RWPE2 (cell line): ENCODE data around the gene DHX30.

Source experiments
- ATAC-seq: fragments of 200-7000 bp; cut with Tn5 transposase; 3 replicates; pipeline ENCODE4 v1.9.1; 2021; ENCODE audit warnings: low read depth
- DNase-seq: peaks from one replicate; pipeline ENCODE4 v3.0.0-alpha.2; 2020; ENCODE audit warnings: low spot score
- H3K27ac ChIP-seq: fragments of 450-650 bp; 2 replicates; pipeline ENCODE4 v1.5.1; 2017; ENCODE audit warnings: mild to moderate bottlenecking; ENCODE audit not compliant: poor library complexity, severe bottlenecking
- H3K27me3 ChIP-seq: fragments of 250-450 bp; sonication (Bioruptor Pico); 2 replicates; pipeline ENCODE4 v1.5.1; 2021; ENCODE audit warnings: mild to moderate bottlenecking, moderate library complexity; ENCODE audit not compliant: insufficient read depth, poor library complexity, severe bottlenecking
- H3K36me3 ChIP-seq: fragments of 250-450 bp; sonication (Bioruptor Pico); 2 replicates; pipeline ENCODE4 v1.5.1; 2020; ENCODE audit warnings: low read depth, mild to moderate bottlenecking, moderate library complexity
- H3K4me1 ChIP-seq: fragments of 250-450 bp; sonication (Bioruptor Pico); 2 replicates; pipeline ENCODE4 v1.5.1; 2021; ENCODE audit warnings: mild to moderate bottlenecking, moderate library complexity; ENCODE audit not compliant: insufficient read depth, poor library complexity, severe bottlenecking
- H3K4me3 ChIP-seq: fragments of 250-450 bp; sonication (Bioruptor Pico); 2 replicates; pipeline ENCODE4 v1.5.1; 2021; ENCODE audit warnings: mild to moderate bottlenecking, moderate library complexity; ENCODE audit not compliant: severe bottlenecking
- H3K9me3 ChIP-seq: fragments of 250-450 bp; sonication (Bioruptor Pico); 2 replicates; pipeline ENCODE4 v1.5.1; 2021; ENCODE audit warnings: mild to moderate bottlenecking, moderate library complexity; ENCODE audit not compliant: severe bottlenecking
- TF ChIP-seq, protein P1 (sequence below): fragments of 450-650 bp; IDR thresholded peaks from one replicate; pipeline ENCODE4 v1.5.1; 2017; ENCODE audit warnings: mild to moderate bottlenecking, moderate library complexity; ENCODE audit not compliant: poor library complexity, severe bottlenecking

The DHX30 gene

DNA sequence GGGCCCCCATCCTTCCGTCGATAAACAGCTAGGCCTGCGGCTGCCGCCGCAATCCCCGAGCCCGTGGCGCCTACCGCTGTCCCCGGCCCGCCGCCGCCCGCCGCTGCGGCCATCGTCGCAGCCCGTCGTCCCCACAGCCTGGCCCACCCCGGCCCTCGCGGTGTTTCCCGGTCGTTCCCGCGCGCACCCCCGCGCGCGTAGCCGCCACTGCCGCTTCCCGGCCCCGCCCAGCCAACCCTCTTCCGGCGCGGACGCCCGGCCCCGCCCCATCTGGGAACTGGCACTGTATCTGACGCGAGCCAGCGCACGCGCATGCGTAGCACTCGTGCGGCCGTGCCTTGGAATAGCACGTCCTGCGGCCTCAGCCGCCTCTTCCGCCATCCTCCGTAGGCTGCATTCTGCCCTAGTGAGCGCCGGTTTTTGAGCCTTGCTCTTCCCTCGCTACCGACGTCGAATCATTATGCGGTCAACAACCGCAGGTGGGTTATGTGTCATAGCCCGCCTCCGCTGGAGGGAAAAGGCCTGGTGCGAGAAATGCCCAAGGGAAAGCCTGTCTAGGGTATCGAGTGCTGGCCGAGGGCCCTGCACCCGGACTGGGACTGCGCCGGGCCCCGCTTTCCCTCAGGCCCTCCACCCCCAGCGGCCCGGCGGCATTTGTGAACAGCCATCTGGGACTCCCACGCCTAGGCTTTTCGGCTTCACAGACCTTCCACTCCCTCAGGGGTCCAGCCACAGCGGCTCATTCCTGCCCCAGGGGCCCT is 21.1 kb upstream of the DHX30 start, which contains the start of gene SMARCC1:
Gene SMARCC1, minus strand, starts transcription at position 209 of the 761 bp plus-strand sequence. Its CDS starts 96 bp downstream, at position 113.
- ATAC-seq = peak; percentile 89
- H3K27me3 ChIP-seq = no peaks in the 10 kb centered on the region
- peak within 1 kb of the TSS; percentile 74 for H3K27ac ChIP-seq
- TF ChIP-seq, protein P1, sequence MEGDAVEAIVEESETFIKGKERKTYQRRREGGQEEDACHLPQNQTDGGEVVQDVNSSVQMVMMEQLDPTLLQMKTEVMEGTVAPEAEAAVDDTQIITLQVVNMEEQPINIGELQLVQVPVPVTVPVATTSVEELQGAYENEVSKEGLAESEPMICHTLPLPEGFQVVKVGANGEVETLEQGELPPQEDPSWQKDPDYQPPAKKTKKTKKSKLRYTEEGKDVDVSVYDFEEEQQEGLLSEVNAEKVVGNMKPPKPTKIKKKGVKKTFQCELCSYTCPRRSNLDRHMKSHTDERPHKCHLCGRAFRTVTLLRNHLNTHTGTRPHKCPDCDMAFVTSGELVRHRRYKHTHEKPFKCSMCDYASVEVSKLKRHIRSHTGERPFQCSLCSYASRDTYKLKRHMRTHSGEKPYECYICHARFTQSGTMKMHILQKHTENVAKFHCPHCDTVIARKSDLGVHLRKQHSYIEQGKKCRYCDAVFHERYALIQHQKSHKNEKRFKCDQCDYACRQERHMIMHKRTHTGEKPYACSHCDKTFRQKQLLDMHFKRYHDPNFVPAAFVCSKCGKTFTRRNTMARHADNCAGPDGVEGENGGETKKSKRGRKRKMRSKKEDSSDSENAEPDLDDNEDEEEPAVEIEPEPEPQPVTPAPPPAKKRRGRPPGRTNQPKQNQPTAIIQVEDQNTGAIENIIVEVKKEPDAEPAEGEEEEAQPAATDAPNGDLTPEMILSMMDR = no peak
- no peaks in the 10 kb centered on the region for H3K9me3 ChIP-seq
- H3K36me3 ChIP-seq = peaks cover 20% of the 10 kb centered on the region; the same call in 1 of the 2 replicates
- peak within 1 kb of the TSS; percentile 74 for H3K4me3 ChIP-seq
- peaks cover 9% of the 10 kb centered on the region for H3K4me1 ChIP-seq
- DNase-seq = peak; percentile 96

DNA sequence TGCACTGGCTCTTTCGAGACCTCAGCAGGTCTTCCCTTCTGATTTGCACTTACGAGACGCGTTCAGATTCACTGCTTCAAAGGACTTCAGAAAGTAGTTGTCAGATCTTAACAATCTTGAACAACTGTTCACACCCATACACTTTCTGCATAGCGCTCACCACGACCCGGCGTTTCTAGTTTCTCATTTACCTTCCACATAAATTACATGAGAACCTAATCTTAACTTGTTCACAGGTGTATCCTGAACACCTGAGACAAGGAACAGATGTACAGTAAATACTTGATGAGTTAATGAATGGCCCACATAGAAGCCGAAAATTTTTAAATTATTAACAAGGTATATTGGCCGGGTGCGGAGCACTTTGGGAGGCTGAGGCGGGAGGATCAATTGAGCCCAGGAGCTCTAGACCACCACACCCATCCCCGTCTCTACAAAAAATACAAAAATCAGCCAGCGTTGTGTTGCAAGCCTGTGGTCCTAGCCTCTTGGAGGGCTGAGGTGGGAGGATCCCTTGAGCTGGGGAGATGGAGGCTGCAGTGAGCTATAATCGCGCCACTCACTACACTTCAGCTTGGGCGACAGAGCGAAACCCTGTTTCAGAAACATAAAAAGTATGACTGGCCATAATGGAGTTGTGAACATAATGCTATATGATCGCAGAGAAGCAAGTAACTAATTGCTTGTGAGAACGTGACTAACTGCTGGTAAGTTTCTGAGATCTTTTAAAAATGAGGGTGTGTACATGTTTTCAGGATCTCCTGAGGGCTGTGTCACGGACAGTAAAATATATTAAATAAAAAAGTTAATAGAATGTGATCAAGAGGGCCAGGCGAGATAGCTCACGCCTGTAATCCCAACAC is 20.3 kb upstream of the DHX30 start:
- ATAC-seq = no peak
- no peaks in the 10 kb centered on the region for H3K27me3 ChIP-seq
- H3K4me3 ChIP-seq = peak overlapping the region; percentile 74
- H3K27ac ChIP-seq = peak overlapping the region; percentile 74
- H3K36me3 ChIP-seq = peaks cover 16% of the 10 kb centered on the region; the same call in 1 of the 2 replicates
- DNase-seq = no peak
- H3K9me3 ChIP-seq = no peaks in the 10 kb centered on the region
- TF ChIP-seq, protein P1 = no peak
- H3K4me1 ChIP-seq = peaks cover 9% of the 10 kb centered on the region

DNA sequence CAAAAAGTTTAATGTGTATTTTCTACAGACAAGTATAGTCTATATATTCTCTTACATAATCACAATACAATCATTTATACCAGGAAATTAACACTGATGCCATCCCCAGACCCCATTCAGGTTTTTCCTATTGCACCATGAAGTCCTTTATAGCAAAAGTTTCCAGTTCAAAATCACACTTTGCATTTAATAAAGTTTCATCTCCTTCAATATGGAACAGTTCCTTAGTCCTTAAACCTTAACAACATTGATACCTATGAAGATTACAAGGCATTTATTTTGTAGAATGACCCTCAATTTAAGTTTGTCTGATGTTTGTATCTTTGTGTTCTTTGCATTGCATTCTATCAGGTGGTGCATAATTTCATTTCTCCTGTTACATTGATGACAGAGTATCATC is 19.3 kb upstream of the DHX30 start:
- Histone ChIP-seq H3K36me3 (peaks cover 11% of the 10 kb centered on the region; the same call in 1 of the 2 replicates), H3K4me1 (peaks cover 9% of the 10 kb centered on the region), H3K9me3 (no peaks in the 10 kb centered on the region), H3K27ac (no peak overlapping the region), H3K4me3 (no peak overlapping the region), H3K27me3 (no peaks in the 10 kb centered on the region)
- TF ChIP-seq, protein P1 = no peak
- DNase-seq (no peak), ATAC-seq (no peak)

DNA sequence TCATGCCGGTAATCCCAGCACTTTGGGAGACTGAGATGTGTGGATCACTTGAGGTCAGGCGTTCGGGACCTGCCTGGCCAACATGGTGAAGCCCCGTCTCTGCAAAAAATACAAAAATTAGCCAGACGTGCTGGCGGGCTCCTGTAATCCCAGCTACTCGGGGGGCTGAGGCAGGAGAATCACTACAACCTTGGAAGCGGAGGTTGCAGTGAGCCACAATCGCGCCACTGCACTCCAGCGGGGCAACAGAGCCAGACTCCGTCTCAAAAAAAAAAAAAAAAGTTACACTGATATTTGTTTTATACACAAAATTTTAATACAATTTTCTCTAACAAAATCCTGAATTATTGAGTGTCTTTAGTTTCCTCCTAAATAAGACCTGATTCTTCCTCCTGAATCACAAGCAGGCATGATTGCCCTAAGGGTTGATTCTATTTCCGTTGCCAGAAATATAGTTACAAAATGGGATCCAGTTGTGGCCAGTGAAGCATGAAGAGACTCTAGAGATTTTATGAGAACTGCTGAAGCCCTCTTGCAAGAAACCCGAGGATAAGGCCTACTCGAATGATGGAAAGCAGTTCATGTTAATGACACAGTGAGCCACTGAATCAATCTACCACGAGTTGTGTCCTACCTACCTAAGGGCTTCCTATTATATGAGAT is 11.6 kb upstream of the DHX30 start:
- no peak for DNase-seq
- H3K27ac ChIP-seq = no peak overlapping the region
- no peaks in the 10 kb centered on the region for H3K4me1 ChIP-seq
- H3K27me3 ChIP-seq = no peaks in the 10 kb centered on the region
- ATAC-seq = no peak
- no peaks in the 10 kb centered on the region for H3K9me3 ChIP-seq
- H3K4me3 ChIP-seq = no peak overlapping the region
- TF ChIP-seq, protein P1 = no peak
- H3K36me3 ChIP-seq = no peaks in the 10 kb centered on the region
